GM12864 (cell line): ENCODE measurements around the gene TBC1D24.
"Not testable (repeated sequence)": the region's sequence is repeated elsewhere in the genome, so short reads cannot be mapped to it uniquely, and the experiment has no call there.

ENCODE experiments used
- DNase-seq: peaks from one replicate; pipeline ENCODE4 v3.0.0-alpha.2; 2011; ENCODE audit warnings: low read depth
- H3K4me3 ChIP-seq: 2 replicates; pipeline ENCODE4 v1.5.1; 2011; ENCODE audit warnings: mild to moderate bottlenecking, low read depth, low read length, control low read depth
- CTCF ChIP-seq: IDR thresholded peaks from 2 replicates; pipeline ENCODE4 v1.5.1; 2011; ENCODE audit warnings: low read depth, mild to moderate bottlenecking, moderate library complexity, low read length, control low read depth, inconsistent platforms; ENCODE audit errors: missing control alignments

The TBC1D24 gene

DNA sequence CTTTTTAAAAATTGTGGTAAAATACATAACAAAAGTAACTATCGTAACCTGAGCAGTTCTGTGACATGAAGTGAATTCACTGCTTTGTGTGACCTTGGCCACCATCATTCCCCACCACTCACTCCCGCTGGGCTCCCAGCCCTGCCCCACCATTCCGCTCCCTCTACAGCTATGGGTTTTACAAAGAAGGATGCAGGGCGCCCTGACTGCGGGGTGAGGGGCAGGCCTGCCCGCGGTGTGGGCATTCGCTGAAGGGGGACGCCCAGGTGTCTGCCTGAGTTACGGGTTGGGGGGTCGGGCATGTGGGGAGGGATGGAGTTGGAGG, 56.4 kb downstream of the TBC1D24 start, which contains the start of gene CEMP1:
CEMP1 (minus strand) TSS at position 38 of the 325 bp plus-strand sequence. CDS start 335 bp downstream, outside the sequence.
- H3K4me3 ChIP-seq = peak within 1 kb of the TSS; percentile 75
- DNase-seq = no peak
- TF ChIP-seq CTCF = no peak

GRCh38 chr16:2531696-2532493, 57.0 kb downstream of the TBC1D24 start:
- peak overlapping the region; percentile 75 for H3K4me3 ChIP-seq
- DNase-seq = peak; percentile 87
- TF ChIP-seq CTCF = no peak

DNA sequence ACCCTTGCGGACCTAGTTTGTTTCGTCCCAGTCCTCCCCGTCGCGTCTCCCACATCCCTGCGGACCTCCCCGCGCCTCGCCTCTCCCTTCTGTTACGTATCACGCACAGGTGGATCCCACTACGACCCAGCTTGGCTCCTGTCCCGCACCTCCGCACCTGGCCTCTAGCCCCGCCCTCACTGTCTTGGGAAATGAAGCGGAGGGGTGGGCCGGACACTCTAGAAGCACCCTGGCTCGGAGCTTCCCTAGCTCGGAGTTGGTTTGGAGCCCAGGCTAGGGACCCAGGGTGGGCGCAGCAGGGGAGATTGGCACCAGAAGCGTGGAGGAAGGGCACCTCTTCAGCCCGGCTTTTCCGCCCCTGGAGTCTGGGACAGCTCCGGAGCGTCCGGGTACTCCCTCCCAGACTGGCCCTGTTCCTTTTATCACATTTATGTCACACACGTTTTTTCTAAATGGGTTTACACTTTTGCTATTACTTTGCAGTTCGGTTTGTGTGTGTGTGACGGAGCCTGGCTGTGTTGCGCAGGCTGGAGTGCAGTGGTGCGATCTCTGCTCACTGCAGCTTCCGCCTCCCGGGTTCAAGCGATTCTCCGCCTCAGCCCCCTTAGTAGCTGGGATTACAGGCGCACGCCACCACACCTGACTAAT, 57.7 kb downstream of the TBC1D24 start:
- TF ChIP-seq CTCF = no peak
- peak overlapping the region; percentile 75 for H3K4me3 ChIP-seq
- peak; percentile 49 for DNase-seq

- peak overlapping the region; percentile 75 for H3K4me3 ChIP-seq
- not testable (repeated sequence) for DNase-seq
These were observed 58.3 kb downstream of the TBC1D24 start for GRCh38 chr16:2533142-2533755.

DNA sequence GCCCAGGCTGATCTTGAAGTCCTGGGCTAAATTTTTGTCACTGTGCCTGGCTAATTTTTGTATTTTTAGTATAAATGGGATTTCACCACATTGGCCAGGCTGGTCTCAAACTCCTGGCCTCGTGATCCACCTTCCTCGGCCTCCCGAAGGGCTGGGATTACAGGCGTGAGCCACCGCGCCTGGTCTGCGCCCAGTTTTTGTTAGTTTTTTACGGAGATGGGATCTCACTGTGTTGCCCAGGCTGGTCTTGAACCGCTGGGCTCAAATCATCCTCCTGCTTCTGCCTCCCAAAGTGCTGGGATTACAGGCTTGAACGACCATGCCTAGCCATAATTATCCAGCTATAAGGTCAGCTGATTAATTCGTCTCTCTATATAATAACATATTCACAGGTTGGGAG, 59.0 kb downstream of the TBC1D24 start:
- H3K4me3 ChIP-seq = no peak overlapping the region
- no peak for DNase-seq
- TF ChIP-seq CTCF = no peak

DNA sequence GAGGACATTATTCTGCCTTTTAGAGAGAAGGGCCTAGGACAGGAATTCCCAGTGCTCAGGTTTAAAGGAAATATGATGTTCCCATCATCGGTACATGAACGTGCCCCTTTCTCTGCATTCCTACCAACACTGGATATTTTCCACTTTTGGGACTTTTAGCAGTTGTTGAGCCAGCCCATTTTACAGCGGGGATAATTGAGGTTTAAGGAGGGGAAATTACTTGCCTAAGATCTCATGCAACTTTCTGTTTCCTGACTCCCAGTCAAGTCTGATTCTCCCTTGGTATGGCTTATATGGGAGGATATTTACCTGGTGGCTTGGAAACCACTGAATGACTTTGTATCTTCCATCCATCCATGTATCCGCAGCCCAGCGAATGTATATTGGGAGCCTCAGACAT, 59.4 kb downstream of the TBC1D24 start:
- not testable (repeated sequence) for DNase-seq, H3K4me3 ChIP-seq

- no peak for TF ChIP-seq CTCF
- DNase-seq = no peak
- no peak overlapping the region for H3K4me3 ChIP-seq
These were observed 60.7 kb downstream of the TBC1D24 start for GRCh38 chr16:2535625-2536013.
